Ovary (tissue), 3 donors: ENCODE measurements around the gene E2F6.

Experiments
- POLR2A ChIP-seq: fragments of 450-650 bp; IDR thresholded peaks from one replicate; pipeline ENCODE4 v1.6.1; 2017; ENCODE audit warnings: antibody characterized with exemption, mild to moderate bottlenecking, moderate library complexity
- TF ChIP-seq, protein P1 (sequence below), 3 donors: fragments of 450-650 bp in 2 of 3; fragments of 200-600 bp in 1 of 3; IDR thresholded peaks; one replicate each; pipeline versions ENCODE4 v1.5.1 to v1.8.0; 2016 to 2022; ENCODE audit warnings: antibody characterized with exemption in 3 of 3, mild to moderate bottlenecking in 1 of 3
- donor health status: DM: no; HTN: no; CAD: no.

DNA sequence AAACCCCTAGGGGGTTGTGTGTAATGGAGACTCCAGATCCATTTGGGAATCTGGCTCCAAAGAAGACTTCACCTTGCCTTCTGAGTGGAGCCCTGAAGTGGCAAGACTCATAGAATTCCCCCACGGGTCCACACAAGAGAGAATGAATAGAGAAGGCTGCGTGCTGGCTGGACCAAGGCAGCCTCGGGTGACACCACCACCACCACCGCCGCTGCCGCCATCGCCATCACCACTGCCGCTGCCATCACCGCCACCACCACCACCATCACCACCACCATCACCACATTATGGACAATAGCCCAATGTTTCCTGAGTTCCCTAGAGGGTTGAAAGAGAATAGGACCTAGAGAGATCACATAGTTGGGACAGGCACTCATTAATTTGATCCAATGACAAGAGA lies 63.5 kb downstream of the E2F6 start:
- TF ChIP-seq, protein P1, sequence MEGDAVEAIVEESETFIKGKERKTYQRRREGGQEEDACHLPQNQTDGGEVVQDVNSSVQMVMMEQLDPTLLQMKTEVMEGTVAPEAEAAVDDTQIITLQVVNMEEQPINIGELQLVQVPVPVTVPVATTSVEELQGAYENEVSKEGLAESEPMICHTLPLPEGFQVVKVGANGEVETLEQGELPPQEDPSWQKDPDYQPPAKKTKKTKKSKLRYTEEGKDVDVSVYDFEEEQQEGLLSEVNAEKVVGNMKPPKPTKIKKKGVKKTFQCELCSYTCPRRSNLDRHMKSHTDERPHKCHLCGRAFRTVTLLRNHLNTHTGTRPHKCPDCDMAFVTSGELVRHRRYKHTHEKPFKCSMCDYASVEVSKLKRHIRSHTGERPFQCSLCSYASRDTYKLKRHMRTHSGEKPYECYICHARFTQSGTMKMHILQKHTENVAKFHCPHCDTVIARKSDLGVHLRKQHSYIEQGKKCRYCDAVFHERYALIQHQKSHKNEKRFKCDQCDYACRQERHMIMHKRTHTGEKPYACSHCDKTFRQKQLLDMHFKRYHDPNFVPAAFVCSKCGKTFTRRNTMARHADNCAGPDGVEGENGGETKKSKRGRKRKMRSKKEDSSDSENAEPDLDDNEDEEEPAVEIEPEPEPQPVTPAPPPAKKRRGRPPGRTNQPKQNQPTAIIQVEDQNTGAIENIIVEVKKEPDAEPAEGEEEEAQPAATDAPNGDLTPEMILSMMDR (IDR thresholded peaks at IDR 0.05): no peak
- TF ChIP-seq POLR2A: no peak
